Large intestine (tissue), 3 donors: ENCODE measurements around the gene DNM3. TPM values are rescaled to one million over a fixed set of nuclear protein-coding genes. Genes with fewer than 3 reads are reported as not detected.

Experiments
- DNase-seq, 2 donors: peaks; one replicate each; pipeline versions ENCODE4 v3.0.0 to v3.0.0-alpha.2; 2013
- H3K27ac ChIP-seq: one replicate; pipeline ENCODE4 v1.5.1; 2013; ENCODE audit warnings: low read length
- H3K27me3 ChIP-seq: 2 replicates; pipeline ENCODE4 v1.6.1; 2013; ENCODE audit warnings: low read length; ENCODE audit not compliant: control insufficient read depth, insufficient read depth
- H3K36me3 ChIP-seq: 2 replicates; pipeline ENCODE4 v1.6.1; 2013; ENCODE audit warnings: low read length; ENCODE audit not compliant: control insufficient read depth, insufficient read depth
- H3K4me1 ChIP-seq: one replicate; pipeline ENCODE4 v1.6.1; 2013; ENCODE audit warnings: low read length; ENCODE audit not compliant: control insufficient read depth, insufficient read depth
- H3K4me3 ChIP-seq: one replicate; pipeline ENCODE4 v1.5.1; 2013; ENCODE audit warnings: low read length
- H3K9me3 ChIP-seq: one replicate; pipeline ENCODE4 v1.6.1; 2013; ENCODE audit warnings: mild to moderate bottlenecking, low read depth, low read length, moderate library complexity; ENCODE audit not compliant: control insufficient read depth
- WGBS: methylation state at CpG from one replicate; pipeline ENCODE4 v1.1.5; 2013; ENCODE audit warnings: low lambda C conversion rate; ENCODE audit not compliant: insufficient coverage; 5-methylcytosine and 5-hydroxymethylcytosine counted together
- polyA plus RNA-seq: library from polyadenylated mRNA; unstranded; fragments of 120-200 nt; gene quantifications from one replicate; pipeline ENCODE4 v1.2.1, GENCODE V29; 2013

DNM3 gene
- polyA plus RNA-seq, 1 donor, result 2.2 TPM

GRCh38 chr1:171800851-171801250 lies 40.4 kb upstream of the DNM3 start:
- Histone ChIP-seq H3K9me3 (no peaks in the 10 kb centered on the region), H3K4me3 (no peak overlapping the region), H3K4me1 (peaks cover 14% of the 10 kb centered on the region), H3K36me3 (peaks cover 15% of the 10 kb centered on the region), H3K27ac (peak overlapping the region; percentile 71), H3K27me3 (no peaks in the 10 kb centered on the region)
- DNase-seq, result peak; percentile 86
- no CpG with 5 or more reads among the region's 3 CpGs for WGBS

- Histone ChIP-seq H3K27me3 (no peaks in the 10 kb centered on the region), H3K27ac (peak overlapping the region; percentile 71), H3K4me1 (peaks cover 14% of the 10 kb centered on the region), H3K36me3 (peaks cover 10% of the 10 kb centered on the region), H3K4me3 (no peak overlapping the region), H3K9me3 (no peaks in the 10 kb centered on the region)
- WGBS, result no CpG with 5 or more reads among the region's 2 CpGs
- DNase-seq, result peak; percentile 37 to 60
Measured at GRCh38 chr1:171801487-171801891, 39.8 kb upstream of the DNM3 start.

- Histone ChIP-seq H3K9me3 (no peaks in the 10 kb centered on the region), H3K27ac (no peak overlapping the region), H3K4me1 (peaks cover 14% of the 10 kb centered on the region), H3K4me3 (no peak overlapping the region), H3K36me3 (peaks cover 5% of the 10 kb centered on the region), H3K27me3 (no peaks in the 10 kb centered on the region)
- no peak for DNase-seq
- WGBS, result no CpG with 5 or more reads among the region's 3 CpGs
Measured at GRCh38 chr1:171802207-171802606, 39.1 kb upstream of the DNM3 start.

GRCh38 chr1:171803045-171803444 lies 38.3 kb upstream of the DNM3 start:
- Histone ChIP-seq H3K27ac (no peak overlapping the region), H3K4me1 (peaks cover 14% of the 10 kb centered on the region), H3K27me3 (no peaks in the 10 kb centered on the region), H3K4me3 (no peak overlapping the region), H3K36me3 (peaks cover 2% of the 10 kb centered on the region), H3K9me3 (no peaks in the 10 kb centered on the region)
- WGBS, result no CpG with 5 or more reads among the region's 2 CpGs
- DNase-seq, result no peak

GRCh38 chr1:171803461-171804022 lies 37.8 kb upstream of the DNM3 start:
- H3K4me3 ChIP-seq, result no peak overlapping the region
- WGBS, result 93% methylated on average over 3 of the region's 17 CpGs
- H3K27ac ChIP-seq, result no peak overlapping the region
- H3K27me3 ChIP-seq, result no peaks in the 10 kb centered on the region
- H3K36me3 ChIP-seq, result no peaks in the 10 kb centered on the region
- no peak for DNase-seq
- peaks cover 14% of the 10 kb centered on the region for H3K4me1 ChIP-seq
- no peaks in the 10 kb centered on the region for H3K9me3 ChIP-seq

- H3K9me3 ChIP-seq, result no peaks in the 10 kb centered on the region
- no peak for DNase-seq
- WGBS, result 40% methylated on average over 1 of the region's 9 CpGs
- H3K4me3 ChIP-seq, result no peak overlapping the region
- H3K36me3 ChIP-seq, result no peaks in the 10 kb centered on the region
- no peaks in the 10 kb centered on the region for H3K27me3 ChIP-seq
- H3K27ac ChIP-seq, result no peak overlapping the region
- peaks cover 9% of the 10 kb centered on the region for H3K4me1 ChIP-seq
Measured at GRCh38 chr1:171805395-171806115, 35.7 kb upstream of the DNM3 start.

GRCh38 chr1:171807556-171807955 lies 33.7 kb upstream of the DNM3 start:
- Histone ChIP-seq H3K4me3 (no peak overlapping the region), H3K36me3 (no peaks in the 10 kb centered on the region), H3K9me3 (no peaks in the 10 kb centered on the region), H3K27ac (no peak overlapping the region), H3K27me3 (no peaks in the 10 kb centered on the region), H3K4me1 (no peaks in the 10 kb centered on the region)
- 80% methylated on average over 1 of the region's 4 CpGs for WGBS
- no peak for DNase-seq

GRCh38 chr1:171809834-171810233 lies 31.5 kb upstream of the DNM3 start:
- Histone ChIP-seq H3K4me3 (no peak overlapping the region), H3K36me3 (no peaks in the 10 kb centered on the region), H3K9me3 (no peaks in the 10 kb centered on the region), H3K4me1 (no peaks in the 10 kb centered on the region), H3K27me3 (no peaks in the 10 kb centered on the region), H3K27ac (no peak overlapping the region)
- WGBS, result no CpG with 5 or more reads among the region's 2 CpGs
- DNase-seq, result no peak

GRCh38 chr1:171811672-171812071 lies 29.6 kb upstream of the DNM3 start:
- Histone ChIP-seq H3K4me1 (no peaks in the 10 kb centered on the region), H3K9me3 (no peaks in the 10 kb centered on the region), H3K27ac (no peak overlapping the region), H3K27me3 (no peaks in the 10 kb centered on the region), H3K36me3 (no peaks in the 10 kb centered on the region), H3K4me3 (no peak overlapping the region)
- no peak for DNase-seq

GRCh38 chr1:171814692-171815091 lies 26.6 kb upstream of the DNM3 start:
- Histone ChIP-seq H3K36me3 (no peaks in the 10 kb centered on the region), H3K4me3 (no peak overlapping the region), H3K27me3 (no peaks in the 10 kb centered on the region), H3K4me1 (no peaks in the 10 kb centered on the region), H3K9me3 (no peaks in the 10 kb centered on the region), H3K27ac (no peak overlapping the region)
- no CpG with 5 or more reads among the region's 2 CpGs for WGBS
- DNase-seq, result no peak
